ENCODE data around the gene MRPS34.

The MRPS34 gene

DNA sequence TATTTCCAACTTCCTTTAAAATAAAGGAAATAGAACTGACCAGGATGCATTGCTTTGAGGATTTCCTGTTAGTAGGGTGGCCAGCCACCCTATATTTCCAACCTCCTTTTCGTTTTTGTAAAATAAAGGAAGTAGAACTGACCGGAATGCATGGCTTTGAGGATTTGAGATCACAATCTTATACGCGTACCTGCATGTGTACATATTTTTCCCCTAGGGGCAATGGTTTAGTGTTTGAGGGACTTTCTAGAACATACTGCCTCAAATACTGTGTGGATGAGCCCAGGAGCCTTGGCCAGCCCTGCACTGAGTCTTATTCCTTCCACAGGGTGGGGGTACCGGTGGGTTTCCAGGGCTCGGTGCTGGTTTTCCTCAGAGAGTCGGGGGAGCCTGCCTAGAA is 41.3 kb downstream of the MRPS34 start:
- DNase-seq (ENCODE audit: insufficient read length, low spot score) (no peak), FAIRE-seq (no peak)

DNA sequence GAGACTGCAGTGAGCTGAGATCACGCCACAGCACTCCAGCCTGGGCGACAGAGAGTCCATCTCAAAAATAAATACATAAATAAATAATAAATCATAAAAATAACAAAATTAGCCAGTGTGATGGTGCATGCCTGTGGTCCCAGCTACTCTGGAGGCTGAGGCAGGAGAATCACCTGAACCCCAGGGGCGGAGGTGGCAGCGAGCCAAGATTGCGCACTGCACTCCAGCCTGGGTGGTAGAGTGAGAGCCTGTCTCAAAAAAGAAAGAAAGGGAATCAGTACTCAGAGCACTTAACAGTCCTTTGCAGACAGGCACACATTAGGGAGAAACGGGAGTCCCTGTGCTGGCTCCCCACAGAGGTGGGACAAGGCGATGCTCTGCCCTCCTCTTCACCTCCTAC is 41.9 kb downstream of the MRPS34 start:
- DNase-seq (ENCODE audit: insufficient read length, low spot score), result no peak
- no peak for FAIRE-seq

DNA sequence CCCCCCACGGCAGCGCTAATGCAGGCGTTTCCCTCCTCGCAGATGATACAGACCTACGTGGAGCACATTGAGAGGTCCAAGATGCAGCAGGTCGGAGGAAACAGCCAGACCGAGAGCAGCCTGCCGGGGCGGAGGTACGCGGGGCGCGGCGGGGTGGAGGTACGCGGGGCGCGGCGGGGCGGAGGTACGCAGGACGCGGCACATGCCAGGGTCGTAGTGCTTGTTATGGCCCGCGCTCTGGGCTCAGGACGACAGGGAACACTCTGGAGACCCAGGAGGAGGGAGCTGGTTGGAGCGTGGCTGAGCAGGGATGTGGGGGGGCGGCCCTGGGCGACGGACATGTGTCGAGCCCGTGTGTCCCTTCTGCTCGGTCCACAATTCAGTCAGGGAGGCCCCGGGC is 43.5 kb downstream of the MRPS34 start:
- DNase-seq (ENCODE audit: insufficient read length, low spot score) (no peak), FAIRE-seq (no peak)

DNA sequence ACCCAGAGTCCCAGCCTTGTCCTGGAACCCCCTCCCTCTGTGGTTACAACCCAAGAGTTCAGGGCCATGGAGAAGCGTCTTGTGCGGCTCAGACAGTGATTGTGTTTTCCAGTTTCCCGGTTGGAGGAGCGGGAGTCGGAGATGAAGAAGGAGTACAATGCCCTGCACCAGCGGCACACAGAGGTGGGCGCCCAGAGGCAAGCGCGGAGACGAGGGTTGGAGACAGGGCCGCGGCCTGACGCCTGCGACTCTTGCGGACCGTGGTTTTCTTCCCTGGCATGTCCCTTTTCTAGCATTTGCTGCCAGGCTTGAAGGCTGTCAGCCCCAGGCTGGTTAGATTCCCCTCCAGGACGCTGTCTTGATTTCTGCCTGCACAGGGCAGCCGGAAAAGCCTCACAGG is 43.9 kb downstream of the MRPS34 start:
- no peak for DNase-seq (ENCODE audit: insufficient read length, low spot score)
- no peak for FAIRE-seq

DNA sequence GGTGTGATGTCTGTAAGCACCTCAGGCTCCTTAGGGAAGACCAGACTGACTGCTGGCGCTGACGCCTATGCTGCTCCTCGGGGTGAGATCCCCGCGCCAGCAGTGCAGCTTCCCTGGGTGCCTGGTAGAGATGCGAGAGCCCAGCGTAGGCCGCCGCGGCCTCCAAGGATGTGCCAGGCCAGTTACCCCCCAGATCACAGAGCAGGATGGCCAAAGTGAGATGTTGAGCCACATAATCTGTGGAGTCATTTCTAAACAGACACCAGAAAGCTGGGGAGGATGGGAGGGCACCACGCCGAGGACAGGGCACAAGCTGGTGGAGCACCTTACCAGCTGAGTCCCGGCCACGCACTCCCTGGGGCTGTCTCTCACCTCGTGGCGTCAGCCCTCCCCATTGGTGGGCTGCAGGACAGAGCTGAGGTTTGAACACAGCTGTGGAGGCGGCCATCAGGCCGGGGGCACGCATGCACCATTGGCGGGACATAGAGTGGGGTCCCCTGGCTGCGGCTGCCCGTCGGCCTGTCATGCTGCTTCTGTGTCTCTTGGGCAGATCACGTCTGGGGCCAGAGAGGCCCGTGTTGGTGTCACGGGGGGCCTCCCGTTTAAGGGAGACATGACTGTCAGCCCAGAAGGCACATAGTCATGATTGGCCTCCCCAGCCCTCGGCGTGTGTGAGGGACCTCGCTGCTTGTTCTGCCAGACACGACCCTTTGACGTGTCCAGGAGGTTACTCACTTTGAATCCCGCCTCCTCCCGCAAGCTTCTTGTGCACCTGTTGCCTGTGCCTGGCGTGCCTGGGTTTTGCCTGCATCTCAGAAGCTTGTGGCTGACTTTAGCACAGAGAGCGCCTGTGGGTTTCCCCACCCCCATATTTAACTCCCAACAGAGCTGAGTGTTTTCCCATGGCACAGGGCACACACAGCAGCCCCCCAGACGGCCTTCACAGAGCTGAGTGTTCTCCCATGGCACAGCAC is 45.0 kb downstream of the MRPS34 start:
- FAIRE-seq, result no peak

DNA sequence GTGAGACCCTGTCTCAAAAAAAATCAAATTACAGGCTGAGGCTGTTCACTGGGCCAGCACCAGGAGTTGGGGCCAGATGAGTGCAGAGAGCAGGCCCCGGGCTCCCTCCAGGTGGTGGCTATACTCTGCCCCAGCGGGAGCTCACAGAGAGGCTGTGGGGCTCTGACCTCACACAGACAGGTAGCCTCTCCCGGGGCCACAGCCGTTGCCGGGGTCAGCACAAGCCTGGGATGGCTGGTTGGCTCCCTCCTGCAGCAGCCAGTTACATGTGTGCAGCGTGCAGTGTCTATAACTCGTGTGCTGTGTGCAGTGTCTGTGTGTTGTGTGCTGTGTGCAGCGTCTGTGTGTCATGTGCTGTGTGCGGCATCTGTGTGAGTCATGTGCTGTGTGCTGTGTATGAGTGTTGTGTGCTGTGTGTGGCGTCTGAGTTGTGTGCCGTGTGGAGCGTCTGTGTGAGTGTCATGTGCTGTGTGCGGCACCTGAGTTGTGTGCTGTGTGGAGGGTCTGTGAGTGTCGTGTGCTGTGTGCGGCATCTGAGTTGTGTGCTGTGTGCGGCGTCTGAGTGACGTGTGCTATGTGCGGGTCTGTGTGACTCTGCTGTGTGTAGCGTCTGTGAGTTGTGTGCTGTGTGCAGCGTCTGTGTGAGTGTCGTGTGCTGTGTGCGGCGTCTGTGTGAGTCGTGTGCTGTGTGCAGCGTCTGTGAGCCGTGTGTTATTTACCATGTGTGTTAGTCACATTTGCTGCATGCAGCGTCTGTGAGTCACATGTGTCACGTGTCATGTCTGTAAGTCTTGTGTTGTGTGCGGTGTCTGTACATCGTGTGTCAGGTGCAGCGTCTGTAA is 46.1 kb downstream of the MRPS34 start:
- DNase-seq (ENCODE audit: insufficient read length, low spot score) (no peak), FAIRE-seq (no peak)

More for the DNA sequence above, 45.0 kb downstream of the MRPS34 start:
- no peak for DNase-seq (ENCODE audit: insufficient read length, low spot score)

DNA sequence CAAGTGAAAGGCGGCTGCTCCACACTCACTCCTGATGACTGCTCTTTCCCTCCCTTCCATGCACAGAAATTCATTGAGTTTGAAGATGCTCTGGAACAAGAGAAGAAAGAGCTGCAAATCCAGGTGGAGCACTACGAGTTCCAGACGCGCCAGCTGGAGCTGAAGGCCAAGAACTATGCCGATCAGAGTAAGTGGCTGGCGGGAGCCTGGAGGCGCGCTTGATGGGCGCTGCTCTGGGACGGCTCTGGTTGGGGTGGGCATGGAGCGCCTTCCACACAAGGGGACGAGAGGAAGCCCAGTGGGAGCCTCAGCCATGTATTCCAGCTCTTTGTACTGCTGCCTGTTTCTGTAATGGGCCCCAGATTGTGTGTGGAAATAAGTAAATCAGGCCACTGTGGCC is 48.4 kb downstream of the MRPS34 start:
- DNase-seq (ENCODE audit: insufficient read length, low spot score), result no peak
- FAIRE-seq, result no peak

DNA sequence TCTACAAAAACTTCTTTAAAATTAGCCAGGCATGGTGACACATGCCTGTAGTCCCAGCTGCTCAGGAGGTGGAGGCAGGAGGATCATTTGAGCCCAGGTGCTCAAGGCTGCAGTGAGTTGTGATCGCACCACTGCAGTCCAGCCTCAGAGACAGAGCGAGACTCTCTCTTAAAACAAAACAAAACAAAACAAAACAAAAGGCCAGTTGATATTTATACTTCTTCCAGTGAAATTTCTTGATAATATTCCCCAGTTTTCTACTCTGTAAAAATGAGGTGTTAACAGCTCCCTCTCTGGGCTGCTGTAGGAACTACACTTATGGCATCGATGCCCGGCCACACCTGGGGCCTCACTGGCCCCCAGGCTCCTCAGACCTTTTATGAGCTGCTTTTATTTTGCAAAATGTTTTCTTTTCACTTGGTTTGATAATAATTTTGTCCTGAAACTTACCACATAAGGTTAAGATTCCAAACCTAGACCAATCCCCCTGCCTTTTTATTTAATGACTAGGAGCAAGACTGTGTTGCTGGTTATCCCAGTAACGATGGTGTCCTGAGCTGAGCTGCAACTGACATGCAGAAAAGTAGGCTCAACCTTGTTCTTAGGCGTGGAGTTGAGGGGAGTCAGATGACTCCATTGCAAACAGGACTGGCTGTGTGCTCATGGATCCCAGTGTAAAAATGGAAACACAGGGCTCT is 49.3 kb downstream of the MRPS34 start:
- FAIRE-seq, result no peak
- no peak for DNase-seq (ENCODE audit: insufficient read length, low spot score)

Data from GM19239 (cell line).